NCI-H2081 (cell line): ENCODE results near the gene THBS2.

Experiments
- DNase-seq, 2 experiments: peaks; one replicate each; lab custom pipeline; 2025; lab: John Stamatoyannopoulos, UW

Gene THBS2

GRCh38 chr6:169249057-169249456 lies 4.6 kb downstream of the THBS2 start:
- DNase-seq, result no peak

DNA sequence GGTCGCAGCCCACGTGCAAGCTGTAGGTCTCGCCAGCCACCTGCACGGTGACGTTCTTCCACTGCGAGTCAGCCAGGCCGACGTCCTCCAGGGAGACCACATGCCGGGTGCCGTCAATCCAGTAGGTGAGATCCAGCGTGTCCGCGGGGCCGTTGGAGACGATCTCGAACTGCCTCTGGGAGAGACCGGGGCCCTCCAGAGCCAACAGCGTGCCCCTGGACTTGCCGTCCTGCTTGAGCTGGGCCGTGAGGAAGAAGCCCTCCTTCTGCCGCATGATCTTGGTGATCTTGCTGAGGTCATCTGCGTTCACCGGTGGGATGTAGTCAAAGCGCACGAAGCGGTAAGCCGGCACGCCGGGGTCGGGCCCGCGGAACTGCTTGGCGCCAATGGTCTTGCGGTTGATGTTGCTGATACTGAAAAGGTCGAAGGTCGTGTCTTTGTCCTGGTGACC lies 5.1 kb downstream of the THBS2 start:
- no peak for DNase-seq

DNA sequence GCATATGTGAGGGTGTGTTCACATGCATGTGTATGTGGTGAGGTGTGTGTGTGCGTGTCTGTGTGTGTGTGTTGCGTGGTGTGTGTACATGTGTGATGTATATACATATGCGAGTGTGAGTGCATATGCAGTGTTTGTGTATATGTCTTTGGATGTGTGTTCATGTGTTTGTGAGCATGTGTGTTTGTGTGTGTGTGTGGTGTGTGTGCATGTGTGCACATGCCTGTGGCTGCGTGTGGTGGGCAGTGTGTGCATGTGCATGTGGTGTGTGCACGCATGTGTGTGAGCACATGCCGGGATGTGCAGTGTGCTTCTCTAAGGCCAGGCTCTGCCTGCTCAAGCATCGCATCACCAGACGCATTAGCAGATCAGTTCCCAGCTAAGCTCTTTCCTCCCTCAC lies 5.7 kb downstream of the THBS2 start:
- no peak for DNase-seq

DNA sequence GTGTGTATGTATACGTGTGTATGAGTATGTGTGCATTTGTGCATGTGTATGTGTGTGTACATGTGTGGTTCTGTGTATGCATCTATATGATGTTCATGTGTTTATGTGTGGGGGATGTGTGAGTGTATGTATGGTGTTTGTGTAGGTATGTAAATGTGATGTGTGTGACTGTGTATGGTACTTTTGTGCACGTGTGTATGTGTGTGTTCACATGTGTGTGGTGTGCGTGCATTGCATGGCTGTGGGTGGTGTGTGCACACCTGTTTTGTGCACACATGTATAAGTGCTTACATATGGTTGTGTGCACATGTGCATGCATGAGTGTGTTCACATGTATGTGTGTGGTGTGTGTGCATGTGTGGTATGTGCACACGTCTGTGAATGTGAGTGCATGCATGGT lies 6.2 kb downstream of the THBS2 start:
- no peak for DNase-seq

GRCh38 chr6:169246445-169246844 lies 7.2 kb downstream of the THBS2 start:
- DNase-seq, result no peak

DNA sequence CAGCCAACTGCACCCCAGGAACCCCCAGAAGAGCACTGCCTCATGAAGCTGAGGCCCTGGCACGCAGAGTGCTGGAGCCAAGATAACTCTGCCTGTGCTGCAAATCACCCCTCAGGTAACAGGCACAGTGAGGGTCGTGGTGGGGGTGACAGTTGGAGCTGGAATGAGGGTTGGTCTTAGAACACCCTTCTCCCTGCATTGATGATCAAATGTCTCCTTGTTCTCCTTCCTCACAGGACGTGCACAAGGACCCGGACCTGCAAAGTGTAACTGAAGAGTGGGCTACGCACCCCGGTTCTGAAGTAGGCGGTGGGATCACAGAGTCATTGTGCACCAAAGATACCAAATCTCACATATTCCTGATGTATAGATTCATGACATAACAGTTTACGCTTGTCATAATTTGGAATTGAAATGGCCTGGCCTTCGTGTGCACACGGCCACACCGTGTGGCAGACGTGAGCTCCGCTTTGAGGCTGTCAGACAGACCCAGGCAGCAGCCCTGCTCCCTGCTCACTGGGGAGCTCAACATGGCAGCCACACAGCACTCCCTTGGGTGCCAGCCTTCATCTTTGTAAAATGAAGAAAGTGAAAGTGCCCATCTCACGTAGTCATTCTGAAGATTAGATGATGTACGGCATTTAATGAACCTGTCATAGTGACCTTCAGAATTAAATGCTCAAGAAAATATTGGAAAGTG lies 8.8 kb downstream of the THBS2 start:
- no peak for DNase-seq

GRCh38 chr6:169243661-169244060 lies 10.0 kb downstream of the THBS2 start:
- DNase-seq, result no peak

- DNase-seq, result no peak
These were observed 10.5 kb downstream of the THBS2 start for GRCh38 chr6:169243186-169243585.

- DNase-seq, result no peak
These were observed 11.8 kb downstream of the THBS2 start for GRCh38 chr6:169241688-169242350.

- no peak for DNase-seq
These were observed 12.9 kb downstream of the THBS2 start for GRCh38 chr6:169240591-169241390.

DNA sequence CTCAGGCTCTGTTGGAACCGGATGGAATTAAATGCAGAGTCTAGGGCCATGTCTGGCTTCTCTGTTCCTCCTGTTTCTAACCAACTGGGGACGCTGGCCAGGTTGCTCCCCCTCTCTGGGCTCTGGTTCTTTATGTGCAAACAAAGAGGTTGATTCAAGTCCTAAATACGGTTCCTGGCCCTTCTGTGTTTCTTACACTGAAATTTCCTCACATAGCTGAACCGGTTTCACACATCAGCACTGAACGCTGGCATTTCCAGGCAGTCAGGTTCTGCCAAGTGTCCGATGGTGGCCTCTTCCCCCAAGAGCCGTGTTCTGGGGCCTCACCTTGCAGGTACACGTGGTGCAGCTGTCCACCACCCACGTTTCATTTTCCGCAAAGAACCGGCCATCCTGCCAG lies 13.5 kb downstream of the THBS2 start:
- DNase-seq, result no peak

- no peak for DNase-seq
These were observed 14.5 kb downstream of the THBS2 start for GRCh38 chr6:169239181-169239580.

- no peak for DNase-seq
These were observed 14.9 kb downstream of the THBS2 start for GRCh38 chr6:169238766-169239165.

DNA sequence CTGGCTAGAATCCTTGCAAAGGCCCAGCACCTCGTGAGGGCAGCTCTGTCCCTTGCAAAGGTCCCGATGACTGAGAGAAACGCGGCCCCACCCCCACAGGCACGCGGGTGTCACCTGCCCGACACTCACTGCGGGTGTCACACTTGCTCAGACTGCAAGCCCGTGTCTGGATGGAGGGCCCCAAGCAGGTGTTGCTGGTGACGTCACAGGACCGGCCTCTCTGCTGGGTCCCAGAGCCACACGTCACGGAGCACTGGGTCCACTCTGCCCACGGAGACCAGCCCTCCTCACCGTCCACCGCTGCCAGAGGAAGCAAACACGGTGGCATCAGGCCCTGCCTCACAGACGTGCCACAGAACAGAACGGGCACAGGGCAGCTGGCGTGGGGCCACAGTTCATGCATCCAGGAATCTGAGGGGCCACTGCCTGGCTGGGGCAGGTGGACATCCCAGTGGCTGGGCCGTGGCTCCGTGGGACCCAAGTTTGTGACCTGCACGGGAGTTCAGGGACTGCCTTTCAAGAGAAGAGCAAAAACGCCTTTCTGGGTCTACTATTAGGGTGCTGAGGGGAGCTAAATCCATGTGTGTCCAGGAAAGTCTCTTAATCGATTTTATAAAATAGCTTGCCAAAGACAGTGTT lies 16.0 kb downstream of the THBS2 start:
- DNase-seq, result no peak

GRCh38 chr6:169236988-169237387 lies 16.7 kb downstream of the THBS2 start:
- no peak for DNase-seq

GRCh38 chr6:169236545-169236944 lies 17.1 kb downstream of the THBS2 start:
- no peak for DNase-seq

DNA sequence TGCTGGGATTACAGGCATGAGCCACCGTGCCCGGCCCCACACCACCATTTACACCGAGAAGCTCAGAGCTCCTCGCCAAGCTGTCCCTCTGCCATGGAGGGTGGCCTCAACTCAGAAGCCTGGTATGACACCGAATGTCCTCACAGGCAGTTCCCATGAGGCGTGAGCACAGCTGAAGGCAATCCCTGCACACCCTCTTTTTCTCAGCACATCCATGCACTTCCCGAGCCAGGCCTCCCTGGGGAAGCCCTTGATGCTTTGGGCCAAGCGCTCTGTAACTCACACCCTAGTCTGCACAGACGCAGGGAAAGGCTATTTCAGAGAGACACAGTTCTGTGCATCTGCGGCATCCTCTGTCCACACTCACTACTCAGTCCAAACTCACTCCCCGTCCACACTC lies 18.4 kb downstream of the THBS2 start:
- no peak for DNase-seq

DNA sequence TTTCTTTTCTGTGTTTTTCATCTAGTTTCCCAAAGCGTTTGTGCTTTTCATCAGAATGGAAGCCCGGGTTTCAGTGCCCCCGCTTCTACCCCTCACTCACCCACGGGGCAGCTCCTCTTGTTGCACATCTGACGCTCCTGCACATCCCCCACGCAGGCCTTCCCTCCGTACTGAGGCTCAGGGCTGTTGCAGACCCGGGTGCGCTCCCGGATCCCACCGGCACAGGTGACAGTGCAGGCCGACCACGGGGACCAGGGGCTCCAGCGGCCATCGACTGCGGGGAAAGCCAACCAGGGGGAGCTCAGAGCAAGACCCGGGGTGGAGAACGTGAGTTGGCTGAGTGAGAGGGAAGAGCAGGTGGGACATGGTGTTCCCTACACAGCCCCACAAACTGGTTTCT lies 19.0 kb downstream of the THBS2 start:
- no peak for DNase-seq

GRCh38 chr6:169233832-169234231 lies 19.8 kb downstream of the THBS2 start:
- DNase-seq, result no peak

DNA sequence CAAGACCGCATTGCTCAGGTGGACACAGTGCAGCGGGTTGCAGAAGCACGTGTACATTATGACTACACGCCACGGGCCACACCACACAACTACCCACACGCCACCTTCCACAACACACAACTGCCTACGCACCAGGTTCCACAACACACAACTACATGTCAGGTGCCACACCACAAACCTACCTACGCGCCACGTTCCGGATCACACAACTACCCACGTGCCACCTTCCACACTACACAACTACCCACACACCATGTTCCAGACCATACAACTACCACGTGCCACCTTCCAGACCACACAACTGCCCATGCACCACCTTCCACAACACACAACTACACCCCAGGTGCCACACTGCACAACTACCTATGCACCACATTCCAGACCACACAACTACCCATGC lies 20.5 kb downstream of the THBS2 start:
- DNase-seq, result no peak

DNA sequence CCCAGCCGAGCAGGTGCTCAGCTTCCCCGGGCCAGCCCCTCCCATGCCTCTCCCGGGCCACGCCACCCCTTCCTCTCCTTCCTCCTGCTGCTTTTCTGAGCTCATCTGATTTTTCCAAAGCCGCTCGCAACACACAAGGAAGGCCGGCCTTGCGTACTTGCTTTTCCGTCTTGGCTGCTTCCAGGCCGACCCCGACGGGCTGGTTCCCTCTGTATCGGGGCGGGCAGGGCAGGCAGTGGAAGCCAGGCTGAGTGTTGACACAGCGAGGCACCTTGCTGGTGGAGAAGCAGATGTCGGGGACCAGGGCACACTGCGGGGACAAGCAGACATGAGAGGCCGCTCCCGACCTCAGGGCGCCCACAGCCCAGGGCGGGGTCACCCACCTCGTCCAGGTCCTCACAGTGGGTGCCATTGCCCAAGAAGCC lies 21.1 kb downstream of the THBS2 start:
- no peak for DNase-seq

DNA sequence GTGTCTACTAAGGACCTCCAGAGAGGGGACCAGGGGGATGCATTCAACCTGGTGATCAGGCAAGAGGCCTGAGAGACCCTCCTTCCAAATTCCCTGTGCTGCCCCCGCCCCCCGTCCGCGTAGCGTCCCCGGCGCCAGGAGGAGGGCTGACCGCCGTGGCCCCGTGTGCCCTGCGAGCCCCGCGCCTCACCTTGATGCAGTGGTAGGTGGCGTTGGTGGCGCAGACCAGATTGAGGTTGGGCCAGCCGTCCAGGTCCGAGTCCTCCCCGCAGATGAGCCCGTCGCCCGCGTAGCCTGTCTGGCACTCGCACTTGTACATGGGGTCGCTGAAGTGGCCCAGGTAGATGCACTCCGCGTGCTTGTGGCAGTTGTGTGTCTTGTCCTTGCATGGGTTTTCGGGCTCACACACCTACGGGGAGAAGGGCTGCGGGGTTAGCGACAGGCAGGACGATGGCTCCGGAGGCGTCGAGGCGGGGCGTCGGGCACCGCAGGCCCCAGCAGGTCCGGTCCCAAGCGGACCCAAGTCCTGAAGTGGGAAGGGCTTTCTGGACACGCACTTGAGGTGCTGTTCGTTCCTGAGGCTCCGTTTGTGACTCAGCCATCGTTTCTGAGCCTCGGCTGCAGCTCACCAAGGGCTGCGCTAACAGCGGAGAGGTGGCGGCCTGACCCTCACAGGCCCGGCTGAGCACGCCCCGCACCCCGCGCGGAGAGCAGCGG lies 21.7 kb downstream of the THBS2 start:
- no peak for DNase-seq
